Prostate gland (tissue), 2 donors: ENCODE results near the gene IMMP2L. TPM values are rescaled to one million over a fixed set of nuclear protein-coding genes. Genes with fewer than 3 reads are reported as not detected.

ENCODE experiments used
- DNase-seq: peaks from one replicate; pipeline ENCODE4 v3.0.0-alpha.2; 2019; ENCODE audit warnings: low spot score
- H3K27ac ChIP-seq, 2 donors: fragments of 200-600 bp; sonication (generic); 2 replicates each; pipeline ENCODE4 v1.5.1; 2017 to 2019
- H3K27me3 ChIP-seq: fragments of 200-600 bp; sonication (generic); replicated peaks from 2 replicates; pipeline ENCODE4 v1.5.1; 2019; ENCODE audit not compliant: insufficient read depth
- H3K36me3 ChIP-seq, 2 donors: fragments of 200-600 bp; sonication (generic); 1 replicate in 1 of 2; 2 replicates in 1 of 2; pipeline versions ENCODE4 v1.5.1 to v1.8.1; 2017 to 2019
- H3K4me1 ChIP-seq: fragments of 200-600 bp; sonication (generic); replicated peaks from 2 replicates; pipeline ENCODE4 v1.5.1; 2019
- H3K4me3 ChIP-seq, 2 donors: fragments of 200-600 bp; sonication (generic); 2 replicates each; pipeline ENCODE4 v1.5.1; 2017 to 2019
- H3K9me3 ChIP-seq: fragments of 200-600 bp; sonication (generic); 2 replicates; pipeline ENCODE4 v1.5.1; 2017
- CTCF ChIP-seq, 4 experiments: fragments of 200-600 bp in 2 of 4; fragments of 450-650 bp in 2 of 4; sonication (generic) in 2 of 4; IDR thresholded peaks; 1 replicate in 3 of 4; 2 replicates in 1 of 4; pipeline ENCODE4 v1.5.1; 2016 to 2019; ENCODE audit warnings: antibody characterized with exemption in 4 of 4, mild to moderate bottlenecking in 2 of 4, moderate library complexity in 2 of 4
- POLR2A ChIP-seq: fragments of 450-650 bp; IDR thresholded peaks from one replicate; pipeline ENCODE4 v1.6.1; 2016; ENCODE audit warnings: antibody characterized with exemption, mild to moderate bottlenecking
- POLR2AphosphoS5 ChIP-seq: sonication (generic); formaldehyde crosslinking; IDR thresholded peaks from one replicate; pipeline ENCODE4 v1.6.1; 2017; ENCODE audit warnings: antibody characterized with exemption
- WGBS: methylation state at CpG from one replicate; pipeline ENCODE4 v1.1.5; 2018; 5-methylcytosine and 5-hydroxymethylcytosine counted together
- intact Hi-C: fragments of 100-400 bp; cut with DNase I; formaldehyde crosslinking; loops from one replicate; pipeline ENCODE4 v1.14.2; 2022
- total RNA-seq, 2 donors: library from RNA; depleted of rRNA; stranded (reverse); fragments of >200 nt; gene quantifications; one replicate each; pipeline ENCODE4 v1.1.0, GENCODE V29; 2016

IMMP2L gene
- total RNA-seq, 2 donors from 2014 or later: 16.9 to 20.4 TPM

- Histone ChIP-seq H3K27me3 (no peaks in the 10 kb centered on the region), H3K4me1 (no peaks in the 10 kb centered on the region), H3K36me3 (no peaks in the 10 kb centered on the region), H3K27ac (no peak overlapping the region), H3K9me3 (no peaks in the 10 kb centered on the region), H3K4me3 (no peak overlapping the region)
- TF ChIP-seq POLR2AphosphoS5: no peak
- no peak for TF ChIP-seq CTCF (IDR thresholded peaks at IDR 0.05)
- TF ChIP-seq POLR2A: no peak
- WGBS: 78% methylated on average over 2 of the region's 2 CpGs
- no peak for DNase-seq
- intact Hi-C loops: no loop called here
Observed at GRCh38 chr7:111541067-111541466, 21.2 kb downstream of the IMMP2L start.

- H3K36me3 ChIP-seq: no peaks in the 10 kb centered on the region
- TF ChIP-seq CTCF (IDR thresholded peaks at IDR 0.05): no peak
- TF ChIP-seq POLR2AphosphoS5: no peak
- TF ChIP-seq POLR2A: no peak
- H3K9me3 ChIP-seq: no peaks in the 10 kb centered on the region
- H3K27ac ChIP-seq: no peak overlapping the region
- intact Hi-C loops: no loop called here
- no peak for DNase-seq
- no peaks in the 10 kb centered on the region for H3K27me3 ChIP-seq
- 64% methylated on average over 5 of the region's 5 CpGs for WGBS
- H3K4me3 ChIP-seq: no peak overlapping the region
- H3K4me1 ChIP-seq: no peaks in the 10 kb centered on the region
Observed at GRCh38 chr7:111540199-111540815, 22.0 kb downstream of the IMMP2L start.

- TF ChIP-seq CTCF (IDR thresholded peaks at IDR 0.05) (no peak), POLR2AphosphoS5 (no peak), POLR2A (no peak)
- no peaks in the 10 kb centered on the region for H3K9me3 ChIP-seq
- H3K27ac ChIP-seq: no peak overlapping the region
- 84% methylated on average over 1 of the region's 1 CpG for WGBS
- no peaks in the 10 kb centered on the region for H3K36me3 ChIP-seq
- intact Hi-C loops: no loop called here
- H3K27me3 ChIP-seq: no peaks in the 10 kb centered on the region
- H3K4me3 ChIP-seq: no peak overlapping the region
- DNase-seq: no peak
- no peaks in the 10 kb centered on the region for H3K4me1 ChIP-seq
Observed at GRCh38 chr7:111537134-111537533, 25.2 kb downstream of the IMMP2L start.

GRCh38 chr7:111535142-111535870 is 27.0 kb downstream of the IMMP2L start:
- intact Hi-C loops: no loop called here
- H3K36me3 ChIP-seq: no peaks in the 10 kb centered on the region
- no peak overlapping the region for H3K4me3 ChIP-seq
- TF ChIP-seq POLR2AphosphoS5 (no peak), POLR2A (no peak), CTCF (IDR thresholded peaks at IDR 0.05) (no peak)
- no peak for DNase-seq
- 96% methylated on average over 3 of the region's 3 CpGs for WGBS
- H3K27me3 ChIP-seq: no peaks in the 10 kb centered on the region
- H3K27ac ChIP-seq: no peak overlapping the region
- no peaks in the 10 kb centered on the region for H3K9me3 ChIP-seq
- H3K4me1 ChIP-seq: no peaks in the 10 kb centered on the region

- TF ChIP-seq POLR2A: no peak
- no peak for TF ChIP-seq CTCF (IDR thresholded peaks at IDR 0.05)
- TF ChIP-seq POLR2AphosphoS5: no peak
- H3K36me3 ChIP-seq: no peaks in the 10 kb centered on the region
- DNase-seq: no peak
- H3K27me3 ChIP-seq: no peaks in the 10 kb centered on the region
- no peak overlapping the region for H3K4me3 ChIP-seq
- peaks cover 13% of the 10 kb centered on the region for H3K4me1 ChIP-seq
- H3K27ac ChIP-seq: no peak overlapping the region
- intact Hi-C loops: no loop called here
- no peaks in the 10 kb centered on the region for H3K9me3 ChIP-seq
Observed at GRCh38 chr7:111532625-111533024, 29.7 kb downstream of the IMMP2L start.
